ENCODE results near the gene PVR.

Gene PVR

GRCh38 chr19:44689290-44690130 is 45.8 kb downstream of the PVR start:
- Histone ChIP-seq H3K9me3 (ENCODE audit: control insufficient read depth, insufficient read depth, low read length) (no peaks in the 10 kb centered on the region), H3K36me3 (ENCODE audit: control insufficient read depth, low read length) (no peaks in the 10 kb centered on the region), H3K4me3 (ENCODE audit: low read length) (no peak overlapping the region), H3F3A (ENCODE audit: control insufficient read depth, insufficient read depth) (no peaks in the 10 kb centered on the region), H3K79me2 (ENCODE audit: control insufficient read depth, low read length) (no peaks in the 10 kb centered on the region), H3K9me2 (replicated peaks; ENCODE audit: control insufficient read depth, low read length) (no peaks in the 10 kb centered on the region), H3K4me1 (ENCODE audit: control insufficient read depth, low read length) (peaks cover 19% of the 10 kb centered on the region), H4K20me1 (ENCODE audit: control insufficient read depth, insufficient read depth, low read depth, low read length) (no peaks in the 10 kb centered on the region), H3K4me2 (ENCODE audit: low read length) (no peak overlapping the region), H3K27ac (ENCODE audit: low read depth, low read length) (no peak overlapping the region), H3K27me3 (ENCODE audit: control insufficient read depth, low read length) (peaks cover 25% of the 10 kb centered on the region)
- TF ChIP-seq, protein P1, sequence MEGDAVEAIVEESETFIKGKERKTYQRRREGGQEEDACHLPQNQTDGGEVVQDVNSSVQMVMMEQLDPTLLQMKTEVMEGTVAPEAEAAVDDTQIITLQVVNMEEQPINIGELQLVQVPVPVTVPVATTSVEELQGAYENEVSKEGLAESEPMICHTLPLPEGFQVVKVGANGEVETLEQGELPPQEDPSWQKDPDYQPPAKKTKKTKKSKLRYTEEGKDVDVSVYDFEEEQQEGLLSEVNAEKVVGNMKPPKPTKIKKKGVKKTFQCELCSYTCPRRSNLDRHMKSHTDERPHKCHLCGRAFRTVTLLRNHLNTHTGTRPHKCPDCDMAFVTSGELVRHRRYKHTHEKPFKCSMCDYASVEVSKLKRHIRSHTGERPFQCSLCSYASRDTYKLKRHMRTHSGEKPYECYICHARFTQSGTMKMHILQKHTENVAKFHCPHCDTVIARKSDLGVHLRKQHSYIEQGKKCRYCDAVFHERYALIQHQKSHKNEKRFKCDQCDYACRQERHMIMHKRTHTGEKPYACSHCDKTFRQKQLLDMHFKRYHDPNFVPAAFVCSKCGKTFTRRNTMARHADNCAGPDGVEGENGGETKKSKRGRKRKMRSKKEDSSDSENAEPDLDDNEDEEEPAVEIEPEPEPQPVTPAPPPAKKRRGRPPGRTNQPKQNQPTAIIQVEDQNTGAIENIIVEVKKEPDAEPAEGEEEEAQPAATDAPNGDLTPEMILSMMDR (IDR thresholded peaks at IDR 0.05; ENCODE audit: low read depth, low read length, poor library complexity, severe bottlenecking): peak; percentile 88
- TF ChIP-seq EZH2phosphoT487 (IDR thresholded peaks at IDR 0.05; ENCODE audit: borderline replicate concordance, low read length): no peak

- H3K36me3 ChIP-seq (ENCODE audit: control insufficient read depth, low read length): no peaks in the 10 kb centered on the region
- H3K79me2 ChIP-seq (ENCODE audit: control insufficient read depth, low read length): no peaks in the 10 kb centered on the region
- H3K9me3 ChIP-seq (ENCODE audit: control insufficient read depth, insufficient read depth, low read length): no peaks in the 10 kb centered on the region
- no peak overlapping the region for H3K4me2 ChIP-seq (ENCODE audit: low read length)
- H3K27ac ChIP-seq (ENCODE audit: low read depth, low read length): no peak overlapping the region
- H3K4me1 ChIP-seq (ENCODE audit: control insufficient read depth, low read length): peaks cover 16% of the 10 kb centered on the region
- H3K9me2 ChIP-seq (replicated peaks; ENCODE audit: control insufficient read depth, low read length): no peaks in the 10 kb centered on the region
- no peak for TF ChIP-seq EZH2phosphoT487 (IDR thresholded peaks at IDR 0.05; ENCODE audit: borderline replicate concordance, low read length)
- TF ChIP-seq, protein P1 (IDR thresholded peaks at IDR 0.05; ENCODE audit: low read depth, low read length, poor library complexity, severe bottlenecking): no peak
- H3F3A ChIP-seq (ENCODE audit: control insufficient read depth, insufficient read depth): no peaks in the 10 kb centered on the region
- H3K27me3 ChIP-seq (ENCODE audit: control insufficient read depth, low read length): peaks cover 25% of the 10 kb centered on the region
- H4K20me1 ChIP-seq (ENCODE audit: control insufficient read depth, insufficient read depth, low read depth, low read length): no peaks in the 10 kb centered on the region
- no peak overlapping the region for H3K4me3 ChIP-seq (ENCODE audit: low read length)
These were observed 46.4 kb downstream of the PVR start for GRCh38 chr19:44690131-44690440.

GRCh38 chr19:44692379-44692721 is 48.6 kb downstream of the PVR start:
- H3K4me1 ChIP-seq (ENCODE audit: control insufficient read depth, low read length): no peaks in the 10 kb centered on the region
- no peaks in the 10 kb centered on the region for H3K79me2 ChIP-seq (ENCODE audit: control insufficient read depth, low read length)
- H3K4me2 ChIP-seq (ENCODE audit: low read length): no peak overlapping the region
- peaks cover 19% of the 10 kb centered on the region for H3K27me3 ChIP-seq (ENCODE audit: control insufficient read depth, low read length)
- no peaks in the 10 kb centered on the region for H4K20me1 ChIP-seq (ENCODE audit: control insufficient read depth, insufficient read depth, low read depth, low read length)
- no peak for TF ChIP-seq EZH2phosphoT487 (IDR thresholded peaks at IDR 0.05; ENCODE audit: borderline replicate concordance, low read length)
- TF ChIP-seq, protein P1 (IDR thresholded peaks at IDR 0.05; ENCODE audit: low read depth, low read length, poor library complexity, severe bottlenecking): no peak
- no peaks in the 10 kb centered on the region for H3K9me3 ChIP-seq (ENCODE audit: control insufficient read depth, insufficient read depth, low read length)
- no peaks in the 10 kb centered on the region for H3K36me3 ChIP-seq (ENCODE audit: control insufficient read depth, low read length)
- no peak overlapping the region for H3K27ac ChIP-seq (ENCODE audit: low read depth, low read length)
- H3K9me2 ChIP-seq (replicated peaks; ENCODE audit: control insufficient read depth, low read length): no peaks in the 10 kb centered on the region
- H3F3A ChIP-seq (ENCODE audit: control insufficient read depth, insufficient read depth): no peaks in the 10 kb centered on the region
- no peak overlapping the region for H3K4me3 ChIP-seq (ENCODE audit: low read length)

Data from DOHH2 (cell line).